ENCODE results near the gene LMX1A. TPM values are rescaled to one million over a fixed set of nuclear protein-coding genes. Genes with fewer than 3 reads are reported as not detected.

LMX1A gene
- total RNA-seq, 1 experiment from 2014 or later = not detected

- TF ChIP-seq AFF4 (CRISPR knock-in tag; IDR thresholded peaks at IDR 0.05; ENCODE audit: borderline replicate concordance) = no peak
- no peak for TF ChIP-seq ZNF219 (CRISPR knock-in tag; IDR thresholded peaks at IDR 0.05; ENCODE audit: borderline replicate concordance)
- TF ChIP-seq KAT7 (CRISPR knock-in tag; IDR thresholded peaks at IDR 0.05; ENCODE audit: borderline replicate concordance) = no peak
- no peak for TF ChIP-seq ZNF121 (CRISPR knock-in tag; IDR thresholded peaks at IDR 0.05)
- no peak for TF ChIP-seq IRF2 (CRISPR knock-in tag; IDR thresholded peaks at IDR 0.05; ENCODE audit: borderline replicate concordance, low read depth)
- TF ChIP-seq ETV6 (CRISPR knock-in tag; IDR thresholded peaks at IDR 0.05) = no peak
Measured at GRCh38 chr1:165153182-165153581, 203.3 kb downstream of the LMX1A start (continued).

GRCh38 chr1:165152727-165153126 is 203.8 kb downstream of the LMX1A start:
- TF ChIP-seq ATF2 (CRISPR knock-in tag; IDR thresholded peaks at IDR 0.05; ENCODE audit: borderline replicate concordance, low read depth) (no peak), ZBTB43 (CRISPR knock-in tag; IDR thresholded peaks at IDR 0.05) (no peak), ZNF317 (CRISPR knock-in tag; IDR thresholded peaks at IDR 0.05; ENCODE audit: borderline replicate concordance, low read depth) (no peak), JUN (CRISPR knock-in tag; IDR thresholded peaks at IDR 0.05) (no peak), KAT7 (CRISPR knock-in tag; IDR thresholded peaks at IDR 0.05; ENCODE audit: borderline replicate concordance) (no peak), E2F5 (CRISPR knock-in tag; IDR thresholded peaks at IDR 0.05) (no peak), IRF1 (CRISPR knock-in tag; IDR thresholded peaks at IDR 0.05) (no peak), SP1 (CRISPR knock-in tag; conservative IDR thresholded peaks at IDR 0.05) (no peak), CBFB (CRISPR knock-in tag; IDR thresholded peaks at IDR 0.05; ENCODE audit: low read depth) (no peak), FOXP1 (CRISPR knock-in tag; IDR thresholded peaks at IDR 0.05; ENCODE audit: borderline replicate concordance) (no peak), CREB1 (CRISPR knock-in tag; IDR thresholded peaks at IDR 0.05) (no peak), ZNF263 (CRISPR knock-in tag; IDR thresholded peaks at IDR 0.05; ENCODE audit: low read depth) (no peak), ZNF425 (CRISPR knock-in tag; conservative IDR thresholded peaks at IDR 0.05) (no peak), ZMAT4 (CRISPR knock-in tag; IDR thresholded peaks at IDR 0.05) (no peak), FOXJ3 (CRISPR knock-in tag; IDR thresholded peaks at IDR 0.05; ENCODE audit: borderline replicate concordance) (no peak), IRF2 (CRISPR knock-in tag; IDR thresholded peaks at IDR 0.05; ENCODE audit: borderline replicate concordance, low read depth) (no peak), ZNF423 (CRISPR knock-in tag; IDR thresholded peaks at IDR 0.05) (no peak), NR2C2 (CRISPR knock-in tag; IDR thresholded peaks at IDR 0.05) (no peak)
- Mint-ChIP-seq H3K4me1 (0 out of 2 replicates have a peak, but pooled peaks cover 6% of the 10 kb centered on the region), H3K4me3 (no peak overlapping the region), H3K27me3 (ENCODE audit: low read depth) (peaks cover 4% of the 10 kb centered on the region; the same call in 1 of the 2 replicates), H3K27ac (no peak overlapping the region), H3K9me3 (peaks cover 6% of the 10 kb centered on the region; the same call in 1 of the 2 replicates), H3K36me3 (no peaks in the 10 kb centered on the region)
- ATAC-seq (peak; percentile 94), DNase-seq (ENCODE audit: low spot score) (peak; percentile 33)
- ChIA-PET CTCF (interaction anchor here (0.9 to 1.9 kb wide), 15 partner anchors 8 to 216 kb away, joined by 3 to 9 read pairs (median 5); no protein-coding TSS in a partner anchor), POLR2A (interaction anchor here (1.1 kb wide), 1 partner anchor 12 kb away, joined by 3 read pairs; no protein-coding TSS in a partner anchor)

All from WTC11 (cell line).